OCI-LY7 (cell line): ENCODE results near the gene PRKCA.

Source experiments
- CTCF ChIP-seq: fragments of 200-600 bp; sonication (generic); conservative IDR thresholded peaks from 2 replicates; pipeline ENCODE4 v1.5.1; 2014; ENCODE audit warnings: mild to moderate bottlenecking, antibody characterized with exemption, low read length, moderate library complexity, mixed read lengths
- EZH2phosphoT487 ChIP-seq: fragments of 200-600 bp; sonication (generic); IDR thresholded peaks from 2 replicates; pipeline ENCODE4 v1.6.1; 2018; ENCODE audit warnings: low read depth, borderline replicate concordance, mild to moderate bottlenecking, mixed run types, antibody characterized with exemption, low read length, moderate library complexity, mixed read lengths

- TF ChIP-seq CTCF (no peak), EZH2phosphoT487 (no peak)
These were observed 207.5 kb downstream of the PRKCA start for GRCh38 chr17:66509926-66510325.
